ENCODE results near the gene ANKRD31.

ANKRD31 gene

GRCh38 chr5:75059912-75060545 is 176.6 kb downstream of the ANKRD31 start:
- H3K79me2 ChIP-seq (ENCODE audit: control insufficient read depth, low read length): no peaks in the 10 kb centered on the region
- H3F3A ChIP-seq (ENCODE audit: control insufficient read depth, insufficient read depth): no peaks in the 10 kb centered on the region
- no peaks in the 10 kb centered on the region for H3K27me3 ChIP-seq (ENCODE audit: control insufficient read depth, low read length)
- no peaks in the 10 kb centered on the region for H3K9me2 ChIP-seq (replicated peaks; ENCODE audit: control insufficient read depth, low read length)
- H4K20me1 ChIP-seq (ENCODE audit: control insufficient read depth, insufficient read depth, low read depth, low read length): no peaks in the 10 kb centered on the region
- TF ChIP-seq EZH2phosphoT487 (IDR thresholded peaks at IDR 0.05; ENCODE audit: borderline replicate concordance, low read length) (no peak), CTCF (IDR thresholded peaks at IDR 0.05; ENCODE audit: low read depth, low read length, poor library complexity, severe bottlenecking) (no peak)
- H3K4me3 ChIP-seq (ENCODE audit: low read length): no peak overlapping the region
- H3K27ac ChIP-seq (ENCODE audit: low read depth, low read length): no peak overlapping the region
- H3K9me3 ChIP-seq (ENCODE audit: control insufficient read depth, insufficient read depth, low read length): no peaks in the 10 kb centered on the region
- H3K36me3 ChIP-seq (ENCODE audit: control insufficient read depth, low read length): no peaks in the 10 kb centered on the region
- no peaks in the 10 kb centered on the region for H3K4me1 ChIP-seq (ENCODE audit: control insufficient read depth, low read length)
- H3K4me2 ChIP-seq (ENCODE audit: low read length): no peak overlapping the region

GRCh38 chr5:75058986-75059535 is 177.6 kb downstream of the ANKRD31 start:
- Histone ChIP-seq H3K9me3 (ENCODE audit: control insufficient read depth, insufficient read depth, low read length) (no peaks in the 10 kb centered on the region), H3K4me1 (ENCODE audit: control insufficient read depth, low read length) (no peaks in the 10 kb centered on the region), H3K4me2 (ENCODE audit: low read length) (no peak overlapping the region), H3K36me3 (ENCODE audit: control insufficient read depth, low read length) (no peaks in the 10 kb centered on the region), H3K4me3 (ENCODE audit: low read length) (no peak overlapping the region), H3K9me2 (replicated peaks; ENCODE audit: control insufficient read depth, low read length) (no peaks in the 10 kb centered on the region), H3K27ac (ENCODE audit: low read depth, low read length) (no peak overlapping the region), H4K20me1 (ENCODE audit: control insufficient read depth, insufficient read depth, low read depth, low read length) (no peaks in the 10 kb centered on the region), H3F3A (ENCODE audit: control insufficient read depth, insufficient read depth) (no peaks in the 10 kb centered on the region), H3K79me2 (ENCODE audit: control insufficient read depth, low read length) (no peaks in the 10 kb centered on the region), H3K27me3 (ENCODE audit: control insufficient read depth, low read length) (no peaks in the 10 kb centered on the region)
- no peak for TF ChIP-seq CTCF (IDR thresholded peaks at IDR 0.05; ENCODE audit: low read depth, low read length, poor library complexity, severe bottlenecking)
- TF ChIP-seq EZH2phosphoT487 (IDR thresholded peaks at IDR 0.05; ENCODE audit: borderline replicate concordance, low read length): no peak

- peaks cover 8% of the 10 kb centered on the region; the same call in 1 of the 2 replicates for H3K9me3 ChIP-seq (ENCODE audit: control insufficient read depth, insufficient read depth, low read length)
- H3K4me3 ChIP-seq (ENCODE audit: low read length): no peak overlapping the region
- no peak overlapping the region for H3K27ac ChIP-seq (ENCODE audit: low read depth, low read length)
- no peak for TF ChIP-seq CTCF (IDR thresholded peaks at IDR 0.05; ENCODE audit: low read depth, low read length, poor library complexity, severe bottlenecking)
- TF ChIP-seq EZH2phosphoT487 (IDR thresholded peaks at IDR 0.05; ENCODE audit: borderline replicate concordance, low read length): no peak
- H3K9me2 ChIP-seq (replicated peaks; ENCODE audit: control insufficient read depth, low read length): no peaks in the 10 kb centered on the region
- no peaks in the 10 kb centered on the region for H3K79me2 ChIP-seq (ENCODE audit: control insufficient read depth, low read length)
- no peaks in the 10 kb centered on the region for H4K20me1 ChIP-seq (ENCODE audit: control insufficient read depth, insufficient read depth, low read depth, low read length)
- H3K4me2 ChIP-seq (ENCODE audit: low read length): no peak overlapping the region
- no peaks in the 10 kb centered on the region for H3K27me3 ChIP-seq (ENCODE audit: control insufficient read depth, low read length)
- H3K4me1 ChIP-seq (ENCODE audit: control insufficient read depth, low read length): no peaks in the 10 kb centered on the region
- H3K36me3 ChIP-seq (ENCODE audit: control insufficient read depth, low read length): no peaks in the 10 kb centered on the region
- H3F3A ChIP-seq (ENCODE audit: control insufficient read depth, insufficient read depth): no peaks in the 10 kb centered on the region
Observed at GRCh38 chr5:75057561-75057960, 179.1 kb downstream of the ANKRD31 start.
